Endothelial cell of umbilical vein (primary cell): Measurements from ENCODE around the gene IGFBP1. TPM values are rescaled to one million over a fixed set of nuclear protein-coding genes. Genes with fewer than 3 reads are reported as not detected.
"Not testable (repeated sequence)": the region's sequence is repeated elsewhere in the genome, so short reads cannot be mapped to it uniquely, and the experiment has no call there.

Experiments used
- BruUV-seq: library from RNA; stranded (reverse); fragments of 400-500 nt; replicated peaks from 2 replicates; lab custom pipeline; 2021; lab: Mats Ljungman, UMichigan
- CTCF ChIA-PET: fragments of 300-600, 350-600 bp; sonication (Branson Sonifier 250); formaldehyde crosslinking; loops from one replicate; lab custom pipeline; 2021; ENCODE audit warnings: antibody characterized with exemption, inconsistent platforms; lab: Charles Lee
- POLR2A ChIA-PET: fragments of 300-600, 350-600 bp; sonication (Branson Sonifier 250); formaldehyde crosslinking; loops from one replicate; lab custom pipeline; 2021; ENCODE audit warnings: antibody characterized with exemption, inconsistent platforms; lab: Charles Lee
- DNase-seq: peaks from one replicate; pipeline ENCODE4 v3.0.0-alpha.2; 2011; ENCODE audit warnings: low read depth, low spot score
- FAIRE-seq: peaks from 2 replicates; lab custom pipeline; 2011; peaks lifted over from hg19 to GRCh38; lab: Jason Lieb, UNC
- H2AFZ ChIP-seq: 2 replicates; pipeline ENCODE4 v1.6.0; 2012; ENCODE audit warnings: low read depth, low read length, control low read depth, inconsistent platforms
- H3K27ac ChIP-seq: 2 replicates; pipeline ENCODE4 v1.5.1; 2011; ENCODE audit warnings: low read depth, mild to moderate bottlenecking, control low read depth, low read length, moderate library complexity; ENCODE audit not compliant: insufficient read depth
- H3K27me3 ChIP-seq, 2 experiments: 2 replicates each; pipeline versions ENCODE4 v1.6.0 to v1.6.1; 2011; ENCODE audit warnings: low read length in 2 of 2, mixed read lengths in 1 of 2; ENCODE audit not compliant: control insufficient read depth in 2 of 2, insufficient read depth in 2 of 2
- H3K36me3 ChIP-seq, 2 experiments: 2 replicates in 1 of 2; 3 replicates in 1 of 2; pipeline ENCODE4 v1.5.1; 2011; ENCODE audit warnings: low read length in 2 of 2, mild to moderate bottlenecking in 1 of 2, moderate library complexity in 1 of 2; ENCODE audit not compliant: control insufficient read depth in 2 of 2, insufficient read depth in 2 of 2; ENCODE audit errors: extremely low read depth in 1 of 2
- H3K4me1 ChIP-seq: 3 replicates; pipeline ENCODE4 v1.5.1; 2011; ENCODE audit warnings: mild to moderate bottlenecking, low read length; ENCODE audit not compliant: control insufficient read depth, insufficient read depth; ENCODE audit errors: extremely low read depth
- H3K4me2 ChIP-seq: 2 replicates; pipeline ENCODE4 v1.6.1; 2011; ENCODE audit warnings: low read length, control low read depth, mixed read lengths; ENCODE audit not compliant: insufficient read depth
- H3K4me3 ChIP-seq, 3 experiments: fragments of 200-600 bp in 1 of 3; sonication (generic), shearing (Covaris generic) in 1 of 3; replicated peaks in 1 of 3; 2 replicates each; pipeline ENCODE4 v1.5.1; 2011 to 2016; ENCODE audit warnings: control low read depth in 3 of 3, low read length in 3 of 3, mild to moderate bottlenecking in 2 of 3, inconsistent platforms in 1 of 3, low read depth in 1 of 3, moderate library complexity in 1 of 3; ENCODE audit not compliant: insufficient read depth in 1 of 3
- H3K79me2 ChIP-seq: 2 replicates; pipeline ENCODE4 v1.6.0; 2012; ENCODE audit warnings: low read length, inconsistent platforms; ENCODE audit not compliant: control insufficient read depth, insufficient read depth
- H3K9ac ChIP-seq: replicated peaks from 2 replicates; pipeline ENCODE3; 2011; ENCODE audit warnings: low read length, control low read depth; ENCODE audit not compliant: insufficient read depth; ENCODE audit errors: extremely low read depth
- H3K9me1 ChIP-seq: replicated peaks from 3 replicates; pipeline ENCODE4 v1.6.0; 2011; ENCODE audit warnings: mild to moderate bottlenecking, low read length; ENCODE audit not compliant: control insufficient read depth, insufficient read depth; ENCODE audit errors: extremely low read depth
- H3K9me3 ChIP-seq: replicated peaks from 2 replicates; pipeline ENCODE4 v1.5.1; 2012; ENCODE audit warnings: low read length, inconsistent platforms; ENCODE audit not compliant: control insufficient read depth, insufficient read depth
- H4K20me1 ChIP-seq: replicated peaks from 2 replicates; pipeline ENCODE3; 2011; ENCODE audit warnings: mild to moderate bottlenecking, low read length; ENCODE audit not compliant: control insufficient read depth, insufficient read depth; ENCODE audit errors: extremely low read depth
- dilution Hi-C: fragments of 300-500 bp; cut with MboI; formaldehyde crosslinking; loops from one replicate; pipeline ENCODE4 v1.15.0; 2019; ENCODE audit warnings: low sequenced_read_pairs; ENCODE audit not compliant: extremely low pct_ligation_motif_present
- intact Hi-C: fragments of 100-400 bp; cut with micrococcal nuclease; formaldehyde crosslinking; loops from one replicate; pipeline ENCODE4 v1.10.0; 2022
- polyA plus RNA-seq, 4 experiments: library from polyadenylated mRNA; depleted of rRNA in 3 of 4; stranded (reverse) in 3 of 4; unstranded in 1 of 4; fragments of >200 nt; gene quantifications; 2 replicates each; pipeline versions ENCODE4 v1.2.1 to v1.2.3, GENCODE V29; 2011 to 2012; ENCODE audit warnings: missing spikeins in 1 of 4
- total RNA-seq: library from RNA; stranded (reverse); gene quantifications from 2 replicates; pipeline ENCODE4 v1.2.3, GENCODE V29; 2021

IGFBP1 gene
- total and polyA plus RNA-seq, 2 donors (not counting 3 experiments of a cell fraction or from before 2014, with no cell fraction given): 0.57 to 4.0 TPM

GRCh38 chr7:45841926-45842717 is 46.2 kb upstream of the IGFBP1 start:
- H3K36me3 ChIP-seq, DNase-seq, dilution Hi-C loops, H4K20me1 ChIP-seq, H3K4me3 ChIP-seq, H3K9ac ChIP-seq, H3K4me1 ChIP-seq, H3K4me2 ChIP-seq, H2AFZ ChIP-seq, H3K9me3 ChIP-seq, H3K27me3 ChIP-seq, intact Hi-C loops, H3K27ac ChIP-seq, BruUV-seq, POLR2A ChIA-PET, H3K9me1 ChIP-seq, FAIRE-seq, H3K79me2 ChIP-seq: not testable (repeated sequence)
- CTCF ChIA-PET: interaction anchor here (0.7 kb wide), 1 partner anchor 157 kb away, joined by 3 read pairs; no protein-coding TSS in a partner anchor

GRCh38 chr7:45846536-45846935 is 41.8 kb upstream of the IGFBP1 start:
- H3K27me3 ChIP-seq, dilution Hi-C loops, DNase-seq, POLR2A ChIA-PET, H3K9me1 ChIP-seq, H3K36me3 ChIP-seq, H3K79me2 ChIP-seq, H3K4me3 ChIP-seq, H4K20me1 ChIP-seq, BruUV-seq, intact Hi-C loops, H3K9me3 ChIP-seq, H3K9ac ChIP-seq, H3K4me1 ChIP-seq, H2AFZ ChIP-seq, H3K4me2 ChIP-seq, FAIRE-seq, H3K27ac ChIP-seq: not testable (repeated sequence)
- CTCF ChIA-PET: interaction anchor here (1.1 kb wide), 1 partner anchor 183 kb away, joined by 4 read pairs; no protein-coding TSS in a partner anchor

GRCh38 chr7:45848734-45849133 is 39.6 kb upstream of the IGFBP1 start:
- H3K36me3 ChIP-seq, H3K27ac ChIP-seq, POLR2A ChIA-PET, H3K9ac ChIP-seq, CTCF ChIA-PET, DNase-seq, intact Hi-C loops, H4K20me1 ChIP-seq, H3K4me1 ChIP-seq, H3K4me3 ChIP-seq, H3K79me2 ChIP-seq, H3K4me2 ChIP-seq, H3K9me3 ChIP-seq, H3K27me3 ChIP-seq, BruUV-seq, FAIRE-seq, H3K9me1 ChIP-seq, H2AFZ ChIP-seq, dilution Hi-C loops: not testable (repeated sequence)

- CTCF ChIA-PET: interaction anchor here (3.5 kb wide), 1 partner anchor 189 kb away, joined by 160 read pairs; no protein-coding TSS in a partner anchor
- H3K4me1 ChIP-seq, H3K4me3 ChIP-seq, H2AFZ ChIP-seq, H3K9me1 ChIP-seq, H3K9me3 ChIP-seq, H3K9ac ChIP-seq, FAIRE-seq, H4K20me1 ChIP-seq, DNase-seq, H3K79me2 ChIP-seq, H3K27me3 ChIP-seq, H3K36me3 ChIP-seq, POLR2A ChIA-PET, BruUV-seq, H3K27ac ChIP-seq, H3K4me2 ChIP-seq, dilution Hi-C loops: not testable (repeated sequence)
- intact Hi-C loops: loop anchor here (10.0 kb wide), 2 partner anchors 268 to 588 kb away; no protein-coding TSS in a partner anchor
These were observed 35.3 kb upstream of the IGFBP1 start for GRCh38 chr7:45852984-45853383.
